Measurements from ENCODE around the gene WASF3.
"Not testable (repeated sequence)": the region's sequence is repeated elsewhere in the genome, so short reads cannot be mapped to it uniquely, and the experiment has no call there.

The WASF3 gene

GRCh38 chr13:26635634-26636033 is 78.2 kb downstream of the WASF3 start:
- DNase-seq (ENCODE audit: low read depth), result not testable (repeated sequence)

DNA sequence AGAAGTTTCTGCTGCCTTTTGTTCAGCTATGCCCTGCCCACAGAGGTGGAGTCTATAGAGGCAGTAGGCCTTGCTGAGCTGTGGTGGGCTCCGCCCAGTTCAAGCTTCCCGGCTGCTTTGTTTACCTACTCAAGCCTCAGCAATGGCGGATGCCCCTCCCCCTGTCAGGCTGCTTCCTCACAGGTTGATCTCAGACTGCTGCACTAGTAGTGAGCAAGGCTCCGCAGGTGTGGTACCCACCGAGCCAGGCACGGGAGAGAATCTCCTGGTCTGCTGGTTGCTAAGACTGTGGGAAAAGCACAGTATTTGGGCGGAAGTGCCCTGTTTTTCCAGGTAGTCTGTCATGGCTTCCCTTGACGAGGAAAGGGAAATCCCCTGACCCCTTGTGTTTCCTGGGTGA is 78.6 kb downstream of the WASF3 start:
- DNase-seq (ENCODE audit: low read depth), result not testable (repeated sequence)

DNA sequence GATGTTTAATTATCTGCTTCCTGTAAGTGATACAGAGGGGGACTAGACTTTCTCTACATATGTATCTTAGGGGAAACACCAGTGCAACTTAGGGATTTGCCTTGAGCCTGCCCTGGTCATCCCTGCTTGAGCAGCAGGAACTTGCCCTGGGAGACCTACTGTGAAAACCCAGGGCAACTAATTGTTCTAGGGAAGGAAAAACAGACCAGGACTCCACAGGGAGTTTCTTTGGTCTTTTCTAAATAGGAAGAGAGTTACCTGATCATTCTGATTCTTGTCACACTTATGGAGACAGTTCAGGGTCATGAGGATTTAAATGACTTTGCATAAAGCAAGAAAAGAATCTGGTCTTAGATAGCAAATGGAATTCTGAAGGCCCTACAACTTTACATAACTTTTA is 89.1 kb downstream of the WASF3 start:
- no peak for DNase-seq (ENCODE audit: low read depth)

GRCh38 chr13:26651234-26651633 is 93.8 kb downstream of the WASF3 start:
- DNase-seq (ENCODE audit: low read depth), result no peak

DNA sequence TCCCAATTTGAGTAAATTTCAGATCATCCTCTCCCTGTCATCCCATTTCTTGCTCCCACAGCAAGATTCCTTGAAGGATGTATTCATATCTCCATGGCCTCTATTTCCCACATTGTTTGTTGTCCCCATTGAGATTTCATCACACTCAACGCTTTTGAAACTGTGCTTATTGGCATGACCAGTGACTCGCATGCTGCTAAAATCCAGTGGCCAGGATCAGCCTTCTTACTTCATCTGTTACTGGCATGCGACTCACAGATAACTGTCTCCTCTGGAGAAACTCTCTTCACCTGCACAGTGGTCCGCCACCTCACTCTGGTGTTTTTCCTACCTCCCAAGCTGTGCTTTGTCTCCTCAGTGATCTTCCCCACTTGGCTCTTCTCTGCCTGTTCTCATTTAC is 95.8 kb downstream of the WASF3 start:
- no peak for DNase-seq (ENCODE audit: low read depth)

DNA sequence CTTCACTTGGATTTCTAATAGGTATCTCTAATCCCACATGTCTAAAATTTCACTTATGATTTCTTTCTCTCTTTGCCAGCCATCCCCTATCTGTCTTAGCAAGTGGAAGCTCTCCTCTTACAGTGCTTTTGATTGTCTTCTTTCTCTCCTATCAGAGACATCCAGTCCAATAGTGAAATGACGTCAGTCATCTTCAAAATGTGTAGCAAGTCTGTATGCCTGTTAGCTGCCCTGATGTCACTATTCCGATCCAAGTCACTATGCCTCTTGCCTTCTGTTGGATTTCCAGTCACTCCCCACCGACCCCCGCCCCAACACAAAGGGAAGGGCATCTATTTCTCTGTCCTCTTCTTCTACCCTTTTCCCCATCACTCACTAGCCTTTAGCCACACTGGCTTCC is 96.4 kb downstream of the WASF3 start:
- no peak for DNase-seq (ENCODE audit: low read depth)

GRCh38 chr13:26656919-26657318 is 99.4 kb downstream of the WASF3 start:
- no peak for DNase-seq (ENCODE audit: low read depth)

GRCh38 chr13:26658448-26659385 is 101.2 kb downstream of the WASF3 start:
- no peak for DNase-seq (ENCODE audit: low read depth)

GRCh38 chr13:26660185-26660584 is 102.7 kb downstream of the WASF3 start:
- no peak for DNase-seq (ENCODE audit: low read depth)

GRCh38 chr13:26660766-26661165 is 103.3 kb downstream of the WASF3 start:
- no peak for DNase-seq (ENCODE audit: low read depth)

DNA sequence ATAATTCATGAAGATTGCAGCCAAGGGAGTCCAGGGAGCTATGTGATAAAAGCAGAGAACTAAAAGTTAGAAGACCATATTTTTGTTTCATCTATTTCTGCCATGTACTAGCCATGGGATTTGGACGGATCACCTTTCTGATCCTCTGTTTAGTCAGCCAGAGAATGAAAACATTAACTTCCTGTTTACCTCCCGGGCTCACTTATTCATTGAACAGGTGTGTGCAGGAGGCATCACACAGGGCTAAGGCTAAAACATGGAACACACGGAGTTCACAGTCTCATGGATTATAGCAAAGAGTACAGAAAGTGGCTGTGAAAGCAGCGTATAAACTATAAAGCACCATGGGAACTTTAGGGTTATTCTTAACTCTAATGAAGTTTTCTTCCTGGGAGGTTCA is 106.3 kb downstream of the WASF3 start:
- no peak for DNase-seq (ENCODE audit: low read depth)

GRCh38 chr13:26664286-26664685 is 106.8 kb downstream of the WASF3 start:
- no peak for DNase-seq (ENCODE audit: low read depth)

- DNase-seq (ENCODE audit: low read depth), result no peak
Observed at GRCh38 chr13:26664876-26665275, 107.4 kb downstream of the WASF3 start.

GRCh38 chr13:26668357-26669146 is 111.1 kb downstream of the WASF3 start:
- no peak for DNase-seq (ENCODE audit: low read depth)

- DNase-seq (ENCODE audit: low read depth), result no peak
Observed at GRCh38 chr13:26673890-26674289, 116.4 kb downstream of the WASF3 start.

GRCh38 chr13:26677156-26677555 is 119.7 kb downstream of the WASF3 start:
- DNase-seq (ENCODE audit: low read depth), result no peak

DNA sequence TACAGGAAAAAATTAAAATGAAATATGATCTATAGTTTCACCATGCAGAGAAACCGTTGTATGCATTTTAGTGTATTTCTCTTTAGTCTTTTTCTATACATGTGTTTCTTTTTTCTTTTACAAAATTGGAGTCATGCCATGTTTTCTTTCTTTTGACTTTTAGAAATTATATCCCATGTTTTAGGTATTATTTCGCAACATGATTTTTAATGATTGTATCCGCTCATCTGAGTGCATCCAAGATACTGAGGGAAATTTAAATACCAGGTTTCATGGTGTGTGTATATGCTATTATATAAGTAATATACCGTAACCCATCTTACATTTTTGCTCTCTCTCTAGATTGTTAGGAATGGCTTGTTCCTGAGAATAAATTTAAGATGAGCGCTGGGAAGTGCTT is 120.8 kb downstream of the WASF3 start:
- no peak for DNase-seq (ENCODE audit: low read depth)

DNA sequence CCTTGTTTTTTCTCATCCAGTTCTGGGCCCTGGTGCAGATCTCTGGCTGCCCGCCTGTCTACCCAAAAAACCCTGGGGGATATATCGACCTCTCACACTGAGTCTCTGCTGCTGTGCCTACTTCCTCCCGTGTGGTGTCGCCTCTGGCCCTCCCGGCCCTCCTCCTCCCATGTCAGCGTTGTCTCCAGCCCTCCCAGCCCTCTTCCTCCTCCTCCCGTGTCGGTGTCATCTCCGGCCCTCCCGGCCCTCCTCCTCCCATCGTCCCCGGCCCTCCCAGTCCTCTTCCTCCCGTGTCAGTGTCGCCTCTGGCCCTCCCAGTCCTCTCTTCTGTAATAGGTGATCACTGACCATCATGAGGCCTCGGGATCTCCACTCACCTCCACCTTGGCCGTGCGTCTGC is 121.3 kb downstream of the WASF3 start:
- DNase-seq (ENCODE audit: low read depth), result no peak

DNA sequence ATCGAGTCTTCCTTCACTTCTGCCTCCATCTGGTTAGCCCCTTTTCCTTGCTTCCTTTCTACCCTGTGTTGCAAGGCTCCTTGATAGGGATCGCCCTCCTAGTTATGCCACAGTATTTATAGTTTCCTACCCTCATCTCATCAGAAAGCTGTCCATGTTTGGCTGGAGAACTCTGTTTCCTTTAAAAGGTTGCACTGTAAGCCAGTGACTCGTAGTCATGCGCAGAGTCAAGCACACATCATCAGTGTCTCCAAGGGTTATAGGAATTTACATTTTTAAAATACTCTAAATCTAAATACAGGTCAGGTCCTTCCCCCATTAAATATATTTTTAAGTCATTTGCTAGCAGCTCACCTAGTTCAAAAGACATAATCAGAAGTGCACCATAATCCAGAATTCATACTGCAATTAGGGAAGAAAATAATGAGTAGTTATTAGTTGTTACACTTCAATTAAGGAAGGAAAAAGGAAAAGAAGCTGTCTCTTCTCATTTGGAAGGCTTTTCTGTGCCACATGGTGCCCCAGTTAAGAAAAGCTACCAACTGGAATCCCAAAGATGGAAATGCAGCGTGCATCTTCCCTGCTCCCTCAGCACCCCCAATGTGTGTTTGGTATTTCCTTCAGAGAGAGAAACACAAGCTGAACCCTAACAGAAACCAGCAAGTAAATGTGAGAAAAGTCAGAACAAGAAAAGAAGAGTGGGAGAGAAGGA is 122.1 kb downstream of the WASF3 start:
- no peak for DNase-seq (ENCODE audit: low read depth)

GRCh38 chr13:26680123-26680450 is 122.6 kb downstream of the WASF3 start:
- no peak for DNase-seq (ENCODE audit: low read depth)

DNA sequence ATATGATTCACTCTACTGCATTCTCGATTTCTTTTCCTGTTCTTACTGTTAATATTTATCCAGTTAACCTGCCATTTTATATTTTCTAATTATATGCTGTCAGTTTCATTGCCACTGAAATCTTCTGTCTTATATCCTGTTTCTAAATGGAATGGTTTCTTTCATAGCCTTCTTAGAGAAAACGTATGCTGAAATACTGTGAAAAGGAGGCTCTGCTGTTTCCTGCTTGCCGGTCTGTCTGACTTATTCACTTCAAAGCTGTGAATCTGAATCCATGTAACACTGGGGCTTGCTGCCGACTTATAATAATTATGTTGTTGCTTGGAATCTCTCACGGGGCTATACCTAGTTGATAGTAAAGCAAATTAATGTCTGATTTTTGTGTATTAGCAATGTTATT is 123.1 kb downstream of the WASF3 start:
- DNase-seq (ENCODE audit: low read depth), result no peak

- no peak for DNase-seq (ENCODE audit: low read depth)
Observed at GRCh38 chr13:26681036-26681435, 123.6 kb downstream of the WASF3 start.

DNA sequence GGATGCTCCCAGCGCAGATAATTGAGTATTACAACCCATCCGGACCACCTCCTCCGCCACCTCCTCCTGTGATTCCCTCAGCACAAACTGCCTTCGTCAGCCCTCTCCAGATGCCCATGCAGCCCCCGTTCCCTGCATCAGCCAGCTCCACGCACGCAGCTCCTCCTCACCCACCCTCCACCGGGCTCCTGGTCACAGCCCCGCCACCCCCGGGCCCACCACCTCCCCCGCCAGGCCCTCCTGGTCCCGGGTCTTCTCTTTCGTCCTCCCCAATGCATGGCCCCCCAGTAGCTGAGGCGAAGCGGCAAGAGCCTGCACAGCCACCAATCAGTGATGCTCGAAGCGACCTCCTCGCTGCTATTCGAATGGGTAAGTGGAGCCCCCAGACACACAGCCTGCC is 125.1 kb downstream of the WASF3 start:
- no peak for DNase-seq (ENCODE audit: low read depth)
